ENCODE measurements around the gene SLC51A.

The SLC51A gene

DNA sequence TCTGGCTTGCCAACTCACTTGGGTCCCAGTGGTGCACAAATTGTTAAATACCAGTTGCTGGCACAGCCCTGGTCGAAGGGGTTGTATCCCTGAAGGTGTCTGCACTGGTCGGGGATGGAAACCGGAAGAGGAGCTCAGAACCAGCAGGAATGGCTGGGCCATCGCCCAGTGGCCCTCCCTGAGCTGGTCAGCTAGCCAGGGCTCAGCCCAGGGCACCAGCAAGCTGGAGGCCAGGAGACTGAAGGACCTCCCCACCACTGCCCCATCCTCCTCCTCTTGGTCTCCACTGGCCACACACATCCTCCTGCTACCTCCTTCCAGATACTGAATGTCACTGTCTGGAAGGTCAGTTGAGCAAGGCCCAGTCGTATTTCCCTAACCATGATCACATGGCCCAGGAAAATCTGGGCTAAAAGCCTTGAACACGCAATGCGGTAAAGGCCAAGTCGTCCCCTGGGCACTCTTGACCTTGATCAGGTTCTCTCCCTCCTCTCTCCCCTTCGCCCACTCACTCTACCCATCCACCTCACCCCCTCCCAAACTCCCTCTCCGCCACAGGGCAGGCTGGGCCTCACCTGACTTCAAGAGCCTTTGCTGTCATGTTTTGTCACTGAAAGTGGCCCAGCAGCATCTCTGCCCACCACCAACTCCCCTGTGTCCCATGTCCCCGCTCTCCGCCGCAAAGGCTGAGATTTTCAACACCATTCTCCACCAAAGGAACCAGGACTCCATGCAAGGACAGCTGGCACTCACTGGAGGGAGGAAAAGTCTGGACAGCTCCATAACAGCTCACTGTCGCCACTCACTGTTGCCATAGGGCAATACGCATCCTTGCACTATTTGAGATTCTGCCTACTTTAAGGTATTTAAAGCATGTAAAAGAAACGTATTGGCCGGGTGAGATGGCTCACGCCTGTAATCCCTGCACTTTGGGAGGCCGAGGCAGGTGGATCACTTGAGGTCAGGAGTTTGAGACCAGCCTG, 17.3 kb upstream of the SLC51A start:
- TF ChIP-seq EP300 (IDR thresholded peaks at IDR 0.05; ENCODE audit: borderline replicate concordance) (no peak), RAD21 (IDR thresholded peaks at IDR 0.05; ENCODE audit: low read depth) (peak; percentile 74), CEBPB (IDR thresholded peaks at IDR 0.05) (no peak), NFIC (IDR thresholded peaks at IDR 0.05) (no peak)

- no peak for TF ChIP-seq RAD21 (IDR thresholded peaks at IDR 0.05; ENCODE audit: low read depth)
Measured at GRCh38 chr3:196202516-196202970, 13.8 kb upstream of the SLC51A start.

GRCh38 chr3:196203846-196204245, 12.5 kb upstream of the SLC51A start:
- TF ChIP-seq USF1 (IDR thresholded peaks at IDR 0.05) (no peak), NFIC (IDR thresholded peaks at IDR 0.05) (no peak), CREB1 (IDR thresholded peaks at IDR 0.05; ENCODE audit: low read depth) (no peak), TAF1 (IDR thresholded peaks at IDR 0.05; ENCODE audit: low read depth) (no peak), FOXM1 (IDR thresholded peaks at IDR 0.05; ENCODE audit: borderline replicate concordance, low read depth) (no peak), ZBTB7A (IDR thresholded peaks at IDR 0.05; ENCODE audit: low read depth) (no peak), CEBPB (IDR thresholded peaks at IDR 0.05) (no peak)
- TF ChIP-seq, protein P1, sequence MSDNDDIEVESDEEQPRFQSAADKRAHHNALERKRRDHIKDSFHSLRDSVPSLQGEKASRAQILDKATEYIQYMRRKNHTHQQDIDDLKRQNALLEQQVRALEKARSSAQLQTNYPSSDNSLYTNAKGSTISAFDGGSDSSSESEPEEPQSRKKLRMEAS (IDR thresholded peaks at IDR 0.05): no peak

- peak; percentile 78; the same call in 1 of the 2 replicates for TF ChIP-seq ZBTB7A (IDR thresholded peaks at IDR 0.05; ENCODE audit: low read depth)
- TF ChIP-seq TCF12 (IDR thresholded peaks at IDR 0.05; ENCODE audit: low read depth): no peak
- TF ChIP-seq, protein P1 (IDR thresholded peaks at IDR 0.05): 0 out of 2 replicates have a peak, but pooled peaks have one; percentile 26
- no peak for TF ChIP-seq CREB1 (IDR thresholded peaks at IDR 0.05; ENCODE audit: low read depth)
- no peak for TF ChIP-seq CEBPB (IDR thresholded peaks at IDR 0.05)
- TF ChIP-seq, protein P2, sequence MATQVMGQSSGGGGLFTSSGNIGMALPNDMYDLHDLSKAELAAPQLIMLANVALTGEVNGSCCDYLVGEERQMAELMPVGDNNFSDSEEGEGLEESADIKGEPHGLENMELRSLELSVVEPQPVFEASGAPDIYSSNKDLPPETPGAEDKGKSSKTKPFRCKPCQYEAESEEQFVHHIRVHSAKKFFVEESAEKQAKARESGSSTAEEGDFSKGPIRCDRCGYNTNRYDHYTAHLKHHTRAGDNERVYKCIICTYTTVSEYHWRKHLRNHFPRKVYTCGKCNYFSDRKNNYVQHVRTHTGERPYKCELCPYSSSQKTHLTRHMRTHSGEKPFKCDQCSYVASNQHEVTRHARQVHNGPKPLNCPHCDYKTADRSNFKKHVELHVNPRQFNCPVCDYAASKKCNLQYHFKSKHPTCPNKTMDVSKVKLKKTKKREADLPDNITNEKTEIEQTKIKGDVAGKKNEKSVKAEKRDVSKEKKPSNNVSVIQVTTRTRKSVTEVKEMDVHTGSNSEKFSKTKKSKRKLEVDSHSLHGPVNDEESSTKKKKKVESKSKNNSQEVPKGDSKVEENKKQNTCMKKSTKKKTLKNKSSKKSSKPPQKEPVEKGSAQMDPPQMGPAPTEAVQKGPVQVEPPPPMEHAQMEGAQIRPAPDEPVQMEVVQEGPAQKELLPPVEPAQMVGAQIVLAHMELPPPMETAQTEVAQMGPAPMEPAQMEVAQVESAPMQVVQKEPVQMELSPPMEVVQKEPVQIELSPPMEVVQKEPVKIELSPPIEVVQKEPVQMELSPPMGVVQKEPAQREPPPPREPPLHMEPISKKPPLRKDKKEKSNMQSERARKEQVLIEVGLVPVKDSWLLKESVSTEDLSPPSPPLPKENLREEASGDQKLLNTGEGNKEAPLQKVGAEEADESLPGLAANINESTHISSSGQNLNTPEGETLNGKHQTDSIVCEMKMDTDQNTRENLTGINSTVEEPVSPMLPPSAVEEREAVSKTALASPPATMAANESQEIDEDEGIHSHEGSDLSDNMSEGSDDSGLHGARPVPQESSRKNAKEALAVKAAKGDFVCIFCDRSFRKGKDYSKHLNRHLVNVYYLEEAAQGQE (IDR thresholded peaks at IDR 0.05; ENCODE audit: low read depth): no peak
- TF ChIP-seq YY1 (IDR thresholded peaks at IDR 0.05; ENCODE audit: low read depth): no peak
- no peak for TF ChIP-seq TAF1 (IDR thresholded peaks at IDR 0.05; ENCODE audit: low read depth)
- TF ChIP-seq TEAD4 (IDR thresholded peaks at IDR 0.05): no peak
- TF ChIP-seq FOXM1 (IDR thresholded peaks at IDR 0.05; ENCODE audit: borderline replicate concordance, low read depth): no peak
- no peak for TF ChIP-seq EP300 (IDR thresholded peaks at IDR 0.05; ENCODE audit: borderline replicate concordance)
- no peak for TF ChIP-seq NFIC (IDR thresholded peaks at IDR 0.05)
- no peak for TF ChIP-seq EGR1 (IDR thresholded peaks at IDR 0.05)
- TF ChIP-seq RAD21 (IDR thresholded peaks at IDR 0.05; ENCODE audit: low read depth): peak; percentile 6; the same call in 1 of the 2 replicates
- no peak for TF ChIP-seq USF1 (IDR thresholded peaks at IDR 0.05)
Measured at GRCh38 chr3:196207159-196207832, 9.0 kb upstream of the SLC51A start.

DNA sequence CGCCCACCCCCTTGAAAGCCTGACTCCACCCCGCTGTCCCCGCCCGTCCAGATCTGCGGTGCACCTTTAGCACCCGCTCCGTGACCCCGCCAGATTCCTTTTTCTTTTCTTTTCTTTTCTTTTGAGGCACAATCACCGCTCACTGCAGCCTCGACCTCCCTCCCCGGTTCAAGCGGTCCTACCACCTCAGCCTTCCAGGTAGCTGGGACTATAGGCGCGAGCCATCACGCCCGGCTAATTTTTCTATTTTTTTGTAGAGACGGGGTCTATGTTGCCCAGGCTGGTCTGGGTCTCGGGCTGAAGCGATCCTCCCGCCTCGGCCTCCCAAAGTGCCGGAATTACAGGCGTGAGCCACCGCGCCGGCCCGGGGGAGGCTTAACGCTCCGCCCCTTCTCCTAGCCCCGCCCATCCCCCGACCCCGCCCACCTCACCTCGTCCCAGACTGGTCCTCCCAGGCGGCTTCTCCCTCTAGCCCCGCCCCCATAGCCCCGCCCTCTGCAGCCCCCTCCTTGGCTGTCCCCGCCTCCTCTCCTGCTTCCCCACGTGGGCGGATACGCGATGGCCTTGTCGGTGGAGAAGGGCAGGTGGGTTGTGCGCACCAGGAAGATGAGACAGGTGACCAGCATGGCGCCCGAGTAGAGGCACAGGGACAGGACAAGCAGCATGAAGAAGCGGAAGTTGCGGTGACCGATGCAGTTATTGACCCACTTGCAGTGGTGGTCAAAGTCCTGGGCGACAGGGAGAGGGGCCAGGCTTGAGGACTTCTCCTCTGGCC, 8.3 kb upstream of the SLC51A start:
- TF ChIP-seq EGR1 (IDR thresholded peaks at IDR 0.05) (peak; percentile 90), TCF12 (IDR thresholded peaks at IDR 0.05; ENCODE audit: low read depth) (0 out of 2 replicates have a peak, but pooled peaks have one; percentile 36), TAF1 (IDR thresholded peaks at IDR 0.05; ENCODE audit: low read depth) (peak; percentile 25; the same call in 1 of the 2 replicates), YY1 (IDR thresholded peaks at IDR 0.05; ENCODE audit: low read depth) (peak; percentile 68), CEBPB (IDR thresholded peaks at IDR 0.05) (no peak), ZBTB7A (IDR thresholded peaks at IDR 0.05; ENCODE audit: low read depth) (no peak), USF1 (IDR thresholded peaks at IDR 0.05) (peak; percentile 90)
- TF ChIP-seq, protein P1 (IDR thresholded peaks at IDR 0.05): peak; percentile 97

Measured in Ishikawa (cell line).